PFSK-1 (cell line): ENCODE results near the gene RNF113A.

ENCODE experiments used
- FOXP2 ChIP-seq: optimal IDR thresholded peaks from 2 replicates; pipeline ENCODE3; 2011; ENCODE audit warnings: borderline replicate concordance, control low read depth, inconsistent platforms; ENCODE audit not compliant: insufficient read depth; ENCODE audit errors: extremely low read length, extremely low read depth
- POLR2AphosphoS5 ChIP-seq: IDR thresholded peaks from 2 replicates; pipeline ENCODE4 v1.6.1; 2012; ENCODE audit warnings: low read depth, mild to moderate bottlenecking, control low read depth, low read length, moderate library complexity
- SIN3A ChIP-seq: IDR thresholded peaks from 2 replicates; pipeline ENCODE4 v1.6.1; 2012; ENCODE audit warnings: mild to moderate bottlenecking, low read length, moderate library complexity, borderline replicate concordance; ENCODE audit not compliant: insufficient read depth
- TAF1 ChIP-seq: IDR thresholded peaks from 2 replicates; pipeline ENCODE4 v1.6.1; 2012; ENCODE audit warnings: low read length, control low read depth, borderline replicate concordance; ENCODE audit not compliant: insufficient read depth
- TF ChIP-seq, protein P1 (sequence below), 2 experiments: IDR thresholded peaks; 2 replicates each; pipeline versions ENCODE4 v1.6.1 to v1.8.0; 2011 to 2012; ENCODE audit warnings: low read depth in 2 of 2, low read length in 2 of 2, control low read depth in 1 of 2, inconsistent platforms in 1 of 2, mild to moderate bottlenecking in 1 of 2, moderate library complexity in 1 of 2; ENCODE audit not compliant: insufficient read depth in 1 of 2

RNF113A gene

DNA sequence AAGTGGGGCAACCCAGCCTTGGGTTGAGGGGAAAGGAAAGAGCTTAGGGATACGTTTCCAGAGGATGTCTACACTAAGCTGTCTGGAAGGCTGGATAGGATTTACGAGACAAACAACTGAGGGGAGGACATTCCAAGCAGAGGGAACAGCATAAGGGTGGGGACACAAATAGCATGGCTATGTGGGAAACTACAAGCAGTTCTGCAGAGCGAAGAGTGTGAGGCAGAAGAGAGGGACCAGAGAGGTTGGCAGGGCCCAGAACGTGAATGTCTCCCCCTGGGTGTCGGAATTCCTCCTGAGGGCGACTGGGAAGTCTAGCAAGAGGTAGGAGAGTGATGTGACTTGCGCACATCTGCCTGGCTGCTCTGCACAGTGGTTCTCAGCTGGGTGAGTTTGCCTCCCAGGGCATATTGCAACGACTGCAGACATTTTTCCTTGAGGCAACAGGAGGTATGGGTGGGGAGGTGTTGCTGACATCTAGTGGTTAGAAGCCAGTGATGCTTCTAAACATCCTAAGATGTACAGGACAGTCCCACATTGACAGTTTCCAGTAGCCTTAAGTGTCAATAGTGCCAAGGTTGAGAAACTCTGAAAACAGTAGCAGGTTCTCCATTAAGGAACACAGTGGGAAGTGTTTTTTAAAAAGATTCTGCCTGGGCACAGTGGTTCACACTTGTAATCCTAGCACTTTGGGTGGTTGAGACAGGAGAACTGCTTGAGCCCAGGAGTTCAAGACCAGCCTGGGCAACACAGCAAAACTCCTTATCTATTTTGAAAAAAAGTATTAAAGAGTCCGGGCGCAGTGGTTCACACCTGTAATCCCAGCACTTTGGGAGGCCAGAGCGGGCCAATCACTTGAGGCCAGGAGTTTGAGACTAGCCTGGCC lies 9.3 kb upstream of the RNF113A start:
- TF ChIP-seq TAF1 (no peak), POLR2AphosphoS5 (no peak), SIN3A (no peak), FOXP2 (no peak)
- TF ChIP-seq, protein P1, sequence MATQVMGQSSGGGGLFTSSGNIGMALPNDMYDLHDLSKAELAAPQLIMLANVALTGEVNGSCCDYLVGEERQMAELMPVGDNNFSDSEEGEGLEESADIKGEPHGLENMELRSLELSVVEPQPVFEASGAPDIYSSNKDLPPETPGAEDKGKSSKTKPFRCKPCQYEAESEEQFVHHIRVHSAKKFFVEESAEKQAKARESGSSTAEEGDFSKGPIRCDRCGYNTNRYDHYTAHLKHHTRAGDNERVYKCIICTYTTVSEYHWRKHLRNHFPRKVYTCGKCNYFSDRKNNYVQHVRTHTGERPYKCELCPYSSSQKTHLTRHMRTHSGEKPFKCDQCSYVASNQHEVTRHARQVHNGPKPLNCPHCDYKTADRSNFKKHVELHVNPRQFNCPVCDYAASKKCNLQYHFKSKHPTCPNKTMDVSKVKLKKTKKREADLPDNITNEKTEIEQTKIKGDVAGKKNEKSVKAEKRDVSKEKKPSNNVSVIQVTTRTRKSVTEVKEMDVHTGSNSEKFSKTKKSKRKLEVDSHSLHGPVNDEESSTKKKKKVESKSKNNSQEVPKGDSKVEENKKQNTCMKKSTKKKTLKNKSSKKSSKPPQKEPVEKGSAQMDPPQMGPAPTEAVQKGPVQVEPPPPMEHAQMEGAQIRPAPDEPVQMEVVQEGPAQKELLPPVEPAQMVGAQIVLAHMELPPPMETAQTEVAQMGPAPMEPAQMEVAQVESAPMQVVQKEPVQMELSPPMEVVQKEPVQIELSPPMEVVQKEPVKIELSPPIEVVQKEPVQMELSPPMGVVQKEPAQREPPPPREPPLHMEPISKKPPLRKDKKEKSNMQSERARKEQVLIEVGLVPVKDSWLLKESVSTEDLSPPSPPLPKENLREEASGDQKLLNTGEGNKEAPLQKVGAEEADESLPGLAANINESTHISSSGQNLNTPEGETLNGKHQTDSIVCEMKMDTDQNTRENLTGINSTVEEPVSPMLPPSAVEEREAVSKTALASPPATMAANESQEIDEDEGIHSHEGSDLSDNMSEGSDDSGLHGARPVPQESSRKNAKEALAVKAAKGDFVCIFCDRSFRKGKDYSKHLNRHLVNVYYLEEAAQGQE (IDR thresholded peaks at IDR 0.05; ENCODE audit: insufficient read depth in 1 of 2, low read depth in 2 of 2, low read length in 2 of 2) = no peak

DNA sequence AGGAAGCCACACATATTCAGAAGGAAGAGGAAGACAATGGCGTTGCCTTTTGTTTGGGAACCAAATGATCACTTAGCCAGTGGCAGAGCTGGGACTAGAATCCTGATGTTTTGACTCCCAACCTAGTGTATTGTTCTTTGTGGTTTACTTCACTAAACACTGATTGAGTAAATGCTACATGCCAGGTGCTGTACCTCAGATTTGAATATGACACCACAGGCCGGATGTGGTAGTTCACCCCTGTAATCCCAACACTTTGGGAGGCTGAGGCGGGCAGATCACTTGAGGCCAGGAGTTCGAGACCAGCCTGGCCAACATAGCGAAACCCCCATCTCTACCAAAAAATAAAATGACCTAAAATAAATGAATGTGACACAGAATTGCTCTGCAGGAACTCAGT lies 8.5 kb upstream of the RNF113A start:
- TF ChIP-seq, protein P1 (IDR thresholded peaks at IDR 0.05; ENCODE audit: insufficient read depth in 1 of 2, low read depth in 2 of 2, low read length in 2 of 2) = no peak
- no peak for TF ChIP-seq FOXP2
- TF ChIP-seq TAF1 = no peak
- TF ChIP-seq SIN3A = no peak
- TF ChIP-seq POLR2AphosphoS5 = no peak

DNA sequence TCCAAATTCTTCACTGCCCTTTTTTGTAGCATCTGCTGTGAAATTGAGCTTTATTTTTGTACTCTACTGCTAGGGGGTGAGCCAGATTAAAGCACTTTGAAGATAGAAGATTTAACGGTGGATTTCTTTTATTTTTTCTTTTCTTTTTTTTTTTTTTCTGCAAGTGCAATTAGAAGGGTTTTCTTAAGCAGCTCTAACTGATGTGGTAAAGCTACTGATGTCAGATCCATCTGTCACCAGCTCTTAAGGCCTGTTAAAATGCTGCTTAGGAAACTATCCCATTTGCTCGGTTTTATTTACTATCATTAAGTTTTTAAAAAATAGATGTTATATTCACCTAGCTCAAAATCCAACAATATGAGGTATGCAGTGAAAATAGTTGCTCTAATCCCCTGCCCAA lies 7.2 kb upstream of the RNF113A start:
- no peak for TF ChIP-seq POLR2AphosphoS5
- TF ChIP-seq, protein P1 (IDR thresholded peaks at IDR 0.05; ENCODE audit: insufficient read depth in 1 of 2, low read depth in 2 of 2, low read length in 2 of 2) = no peak
- TF ChIP-seq FOXP2 = no peak
- no peak for TF ChIP-seq TAF1
- TF ChIP-seq SIN3A = no peak

DNA sequence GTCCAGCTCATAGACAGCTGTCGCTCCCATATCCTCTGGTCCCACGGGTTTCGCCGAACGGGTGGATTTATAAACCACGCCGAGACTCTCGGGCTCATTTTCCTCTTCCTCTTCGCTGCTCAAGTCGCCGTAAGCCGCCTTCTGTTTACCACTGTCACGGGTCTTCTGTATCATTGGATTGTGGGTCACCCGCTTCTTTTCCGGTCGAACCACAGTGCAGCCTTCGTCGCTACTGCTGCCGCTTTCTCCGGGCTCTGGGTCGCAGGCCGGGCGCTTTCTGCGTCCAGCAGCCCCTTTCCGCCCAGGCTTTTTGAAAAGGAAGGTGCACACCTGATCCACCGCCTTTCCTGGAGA lies 311 bp downstream of the RNF113A start:
- no peak for TF ChIP-seq POLR2AphosphoS5
- TF ChIP-seq SIN3A = no peak
- TF ChIP-seq, protein P1 (IDR thresholded peaks at IDR 0.05; ENCODE audit: insufficient read depth in 1 of 2, low read depth in 2 of 2, low read length in 2 of 2) = no peak
- TF ChIP-seq TAF1 = no peak
- no peak for TF ChIP-seq FOXP2
